Uterus (tissue), 4 donors: ENCODE data around the gene KCNQ1. TPM values are rescaled to one million over a fixed set of nuclear protein-coding genes. Genes with fewer than 3 reads are reported as not detected.

Experiments used
- DNase-seq, 2 donors: peaks; one replicate each; pipeline ENCODE4 v3.0.0-alpha.2; 2019 to 2020
- H3K27ac ChIP-seq, 2 donors: fragments of 200-600 bp; sonication (generic); 1 replicate in 1 of 2; 2 replicates in 1 of 2; pipeline ENCODE4 v1.5.1; 2016 to 2018
- H3K27me3 ChIP-seq, 2 donors: fragments of 200-600 bp; sonication (generic); one replicate each; pipeline ENCODE4 v1.5.1; 2018 to 2019; ENCODE audit warnings: control low read depth in 1 of 2
- H3K36me3 ChIP-seq, 2 donors: fragments of 200-600 bp; sonication (generic); one replicate each; pipeline ENCODE4 v1.5.1; 2019; ENCODE audit warnings: control low read depth in 1 of 2
- H3K4me1 ChIP-seq, 2 donors: fragments of 200-600 bp; sonication (generic); one replicate each; pipeline ENCODE4 v1.5.1; 2018 to 2019; ENCODE audit warnings: control low read depth in 1 of 2
- H3K4me3 ChIP-seq, 2 donors: fragments of 200-600 bp; sonication (generic); 1 replicate in 1 of 2; 2 replicates in 1 of 2; pipeline ENCODE4 v1.5.1; 2018 to 2019; ENCODE audit warnings: mild to moderate bottlenecking in 1 of 2
- H3K9me3 ChIP-seq, 2 donors: fragments of 200-600 bp; sonication (generic); one replicate each; pipeline ENCODE4 v1.5.1; 2019; ENCODE audit warnings: control low read depth in 1 of 2
- CTCF ChIP-seq, 4 experiments: fragments of 200-600 bp in 2 of 4; fragments of 450-650 bp in 2 of 4; sonication (generic) in 2 of 4; IDR thresholded peaks; one replicate each; pipeline ENCODE4 v1.5.1; 2016 to 2019; ENCODE audit warnings: antibody characterized with exemption in 4 of 4, mild to moderate bottlenecking in 2 of 4, moderate library complexity in 1 of 4
- POLR2A ChIP-seq, 2 donors: fragments of 450-650 bp; IDR thresholded peaks; one replicate each; pipeline ENCODE4 v1.6.1; 2016; ENCODE audit warnings: antibody characterized with exemption in 2 of 2, mild to moderate bottlenecking in 1 of 2, moderate library complexity in 1 of 2
- intact Hi-C: fragments of 100-400 bp; cut with DNase I; formaldehyde crosslinking; loops from one replicate; pipeline ENCODE4 v1.15.1; 2023; ENCODE audit warnings: low total_unique reads
- total RNA-seq, 4 donors: library from RNA; depleted of rRNA in 3 of 4; stranded (reverse); fragments of >200 nt in 3 of 4; gene quantifications; one replicate each; pipeline versions ENCODE4 v1.1.0 to v1.2.4, GENCODE V29; 2014 to 2023
- donor health status: DM: yes; HTN: yes; CAD: no.

KCNQ1 gene
- total RNA-seq, 4 donors from 2014 or later: 2.6 to 10.4 (median 5.4) TPM

GRCh38 chr11:2794968-2795322, 350.1 kb downstream of the KCNQ1 start:
- no peaks in the 10 kb centered on the region for H3K4me1 ChIP-seq

GRCh38 chr11:2795491-2795991, 350.7 kb downstream of the KCNQ1 start:
- intact Hi-C loops: no loop called here
- TF ChIP-seq CTCF (IDR thresholded peaks at IDR 0.05) (no peak), POLR2A (IDR thresholded peaks at IDR 0.05) (no peak)
- Histone ChIP-seq H3K4me3 (no peak overlapping the region), H3K27ac (no peak overlapping the region), H3K27me3 (no peaks in the 10 kb centered on the region), H3K36me3 (no peaks in the 10 kb centered on the region), H3K9me3 (no peaks in the 10 kb centered on the region), H3K4me1 (no peaks in the 10 kb centered on the region)
- peak; percentile 14 to 15 for DNase-seq

More at GRCh38 chr11:2794968-2795322, 350.1 kb downstream of the KCNQ1 start:
- no peaks in the 10 kb centered on the region for H3K36me3 ChIP-seq
- no peak overlapping the region for H3K4me3 ChIP-seq
- H3K9me3 ChIP-seq: no peaks in the 10 kb centered on the region
- no peaks in the 10 kb centered on the region for H3K27me3 ChIP-seq
- intact Hi-C loops: no loop called here
- DNase-seq: peak; percentile 10 to 16
- no peak for TF ChIP-seq POLR2A (IDR thresholded peaks at IDR 0.05)
- no peak for TF ChIP-seq CTCF (IDR thresholded peaks at IDR 0.05)
- H3K27ac ChIP-seq: no peak overlapping the region

- Histone ChIP-seq H3K4me1 (no peaks in the 10 kb centered on the region), H3K27ac (no peak overlapping the region), H3K4me3 (no peak overlapping the region), H3K9me3 (no peaks in the 10 kb centered on the region), H3K27me3 (no peaks in the 10 kb centered on the region), H3K36me3 (no peaks in the 10 kb centered on the region)
- TF ChIP-seq POLR2A (IDR thresholded peaks at IDR 0.05) (no peak), CTCF (IDR thresholded peaks at IDR 0.05) (no peak)
- DNase-seq: peak; percentile 13 to 14
- intact Hi-C loops: no loop called here
These were observed 351.3 kb downstream of the KCNQ1 start for GRCh38 chr11:2796091-2796490.

GRCh38 chr11:2796508-2797113, 351.8 kb downstream of the KCNQ1 start:
- Histone ChIP-seq H3K27me3 (no peaks in the 10 kb centered on the region), H3K27ac (no peak overlapping the region), H3K36me3 (no peaks in the 10 kb centered on the region), H3K4me3 (no peak overlapping the region), H3K4me1 (no peaks in the 10 kb centered on the region), H3K9me3 (no peaks in the 10 kb centered on the region)
- DNase-seq: peak; percentile 7 to 11
- intact Hi-C loops: no loop called here
- TF ChIP-seq POLR2A (IDR thresholded peaks at IDR 0.05) (no peak), CTCF (IDR thresholded peaks at IDR 0.05) (no peak)

GRCh38 chr11:2797121-2797711, 352.4 kb downstream of the KCNQ1 start:
- Histone ChIP-seq H3K9me3 (no peaks in the 10 kb centered on the region), H3K27ac (no peak overlapping the region), H3K27me3 (no peaks in the 10 kb centered on the region), H3K36me3 (no peaks in the 10 kb centered on the region), H3K4me1 (no peaks in the 10 kb centered on the region), H3K4me3 (no peak overlapping the region)
- intact Hi-C loops: no loop called here
- no peak for TF ChIP-seq POLR2A (IDR thresholded peaks at IDR 0.05)
- TF ChIP-seq CTCF (IDR thresholded peaks at IDR 0.05): no peak
- peak; percentile 11 to 13 for DNase-seq
